Measurements from ENCODE around the gene ANXA11.
"Not testable (repeated sequence)": the region's sequence is repeated elsewhere in the genome, so short reads cannot be mapped to it uniquely, and the experiment has no call there.

Gene ANXA11

GRCh38 chr10:80203835-80204676 lies 1.3 kb downstream of the ANXA11 start:
- H3K27ac ChIP-seq (ENCODE audit: low read length, poor library complexity, severe bottlenecking), result peak overlapping the region; percentile 82
- H2BK5ac ChIP-seq (ENCODE audit: low read depth, low read length, poor library complexity, severe bottlenecking), result no peak overlapping the region
- no peak overlapping the region for H2AFZ ChIP-seq (ENCODE audit: low read depth, low read length)
- peaks cover 5% of the 10 kb centered on the region for H3K79me1 ChIP-seq (replicated peaks; ENCODE audit: low read length, poor library complexity, severe bottlenecking)
- H4K91ac ChIP-seq (ENCODE audit: low read length), result peak overlapping the region; percentile 73
- H3K4ac ChIP-seq (ENCODE audit: low read depth in 1 of 2, low read length in 2 of 2), result peak overlapping the region; percentile 57 to 88
- WGBS, result 17% methylated on average over 9 of the region's 11 CpGs
- H3K4me2 ChIP-seq (ENCODE audit: low read length, poor library complexity, severe bottlenecking), result peak overlapping the region; percentile 78
- no peak overlapping the region for H2BK15ac ChIP-seq (ENCODE audit: low read depth, poor library complexity, severe bottlenecking)
- H3K4me1 ChIP-seq (ENCODE audit: control insufficient read depth, insufficient read depth, low read depth, low read length), result peaks cover 36% of the 10 kb centered on the region
- H3K18ac ChIP-seq (ENCODE audit: low read depth in 1 of 2, low read length in 2 of 2), result peak overlapping the region; percentile 68 to 83
- H2AK5ac ChIP-seq (ENCODE audit: low read length, severe bottlenecking), result no peak overlapping the region
- no peaks in the 10 kb centered on the region for H3K9me3 ChIP-seq (ENCODE audit: control insufficient read depth, low read length)
- no peaks in the 10 kb centered on the region for H3K27me3 ChIP-seq (ENCODE audit: control insufficient read depth in 1 of 2, insufficient read depth in 1 of 2, low read length in 2 of 2)
- H4K8ac ChIP-seq (ENCODE audit: low read length), result no peak overlapping the region
- peak; percentile 46 for DNase-seq
- H3K4me3 ChIP-seq (ENCODE audit: insufficient read depth in 1 of 2, low read depth in 1 of 2, low read length in 2 of 2), result peak overlapping the region; percentile 91 to 97
- H2BK12ac ChIP-seq (ENCODE audit: low read length in 2 of 2), result peak overlapping the region; percentile 45 to 49
- H3K9ac ChIP-seq (ENCODE audit: low read length), result peak overlapping the region; percentile 95
- peaks cover 9 to 13% of the 10 kb centered on the region in 2 experiments for H3K36me3 ChIP-seq (ENCODE audit: control insufficient read depth in 1 of 2, insufficient read depth in 2 of 2, low read depth in 1 of 2, low read length in 2 of 2)
- peak overlapping the region in 1 of 2 experiments; percentile 97 for H3K14ac ChIP-seq (ENCODE audit: low read length in 2 of 2)
- H3K23ac ChIP-seq (ENCODE audit: low read length in 2 of 2), result no peak overlapping the region
- peak overlapping the region; percentile 74 for H2BK120ac ChIP-seq (ENCODE audit: low read depth, low read length)

- Histone ChIP-seq H3K18ac (ENCODE audit: low read depth in 1 of 2, low read length in 2 of 2) (peak overlapping the region in 1 of 2 experiments; percentile 40), H4K91ac (ENCODE audit: low read length) (no peak overlapping the region), H2BK12ac (ENCODE audit: low read length in 2 of 2) (no peak overlapping the region), H3K4me2 (ENCODE audit: low read length, poor library complexity, severe bottlenecking) (peak overlapping the region; percentile 46), H3K4me1 (ENCODE audit: control insufficient read depth, insufficient read depth, low read depth, low read length) (peaks cover 37% of the 10 kb centered on the region), H3K9ac (ENCODE audit: low read length) (peak overlapping the region; percentile 95), H3K27me3 (ENCODE audit: control insufficient read depth in 1 of 2, insufficient read depth in 1 of 2, low read length in 2 of 2) (no peaks in the 10 kb centered on the region), H3K79me1 (replicated peaks; ENCODE audit: low read length, poor library complexity, severe bottlenecking) (peaks cover 5% of the 10 kb centered on the region), H2AK5ac (ENCODE audit: low read length, severe bottlenecking) (peak overlapping the region; percentile 66), H3K14ac (ENCODE audit: low read length in 2 of 2) (peak overlapping the region in 1 of 2 experiments; percentile 4), H3K23ac (ENCODE audit: low read length in 2 of 2) (no peak overlapping the region), H3K27ac (ENCODE audit: low read length, poor library complexity, severe bottlenecking) (peak overlapping the region; percentile 82), H2AFZ (ENCODE audit: low read depth, low read length) (no peak overlapping the region), H2BK15ac (ENCODE audit: low read depth, poor library complexity, severe bottlenecking) (no peak overlapping the region), H3K9me3 (ENCODE audit: control insufficient read depth, low read length) (no peaks in the 10 kb centered on the region), H3K36me3 (ENCODE audit: control insufficient read depth in 1 of 2, insufficient read depth in 2 of 2, low read depth in 1 of 2, low read length in 2 of 2) (peaks cover 11 to 13% of the 10 kb centered on the region in 2 experiments), H2BK5ac (ENCODE audit: low read depth, low read length, poor library complexity, severe bottlenecking) (no peak overlapping the region), H2BK120ac (ENCODE audit: low read depth, low read length) (no peak overlapping the region), H3K4ac (ENCODE audit: low read depth in 1 of 2, low read length in 2 of 2) (peak overlapping the region in 1 of 2 experiments; percentile 70), H4K8ac (ENCODE audit: low read length) (no peak overlapping the region), H3K4me3 (ENCODE audit: insufficient read depth in 1 of 2, low read depth in 1 of 2, low read length in 2 of 2) (peak overlapping the region in 1 of 2 experiments; percentile 97)
- DNase-seq, result peak; percentile 90
- 52% methylated on average over 14 of the region's 14 CpGs for WGBS
Observed at GRCh38 chr10:80202934-80203834, 2.2 kb downstream of the ANXA11 start.

DNA sequence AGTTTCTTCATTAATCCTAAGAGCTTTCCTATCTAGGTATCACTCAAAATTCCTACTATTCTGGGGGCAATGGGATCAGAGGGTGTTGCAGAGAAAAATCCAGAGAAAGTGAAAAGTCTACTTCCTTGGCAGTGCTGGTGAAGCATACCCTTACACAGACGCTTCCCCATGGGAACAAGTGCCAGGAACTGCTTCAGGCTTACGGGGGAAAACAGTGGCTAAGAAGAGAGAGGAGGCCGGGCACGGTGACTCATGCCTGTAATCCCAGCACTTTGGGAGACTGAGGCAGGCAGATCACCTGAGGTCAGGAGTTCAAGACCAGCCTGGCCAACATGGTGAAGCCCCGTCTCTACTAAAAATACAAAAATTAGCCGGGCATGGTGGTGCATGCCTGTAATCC lies 2.8 kb downstream of the ANXA11 start:
- not testable (repeated sequence) for H2AK5ac ChIP-seq (ENCODE audit: low read length, severe bottlenecking); H3K9me3 ChIP-seq (ENCODE audit: control insufficient read depth, low read length); H3K23ac ChIP-seq (ENCODE audit: low read length in 2 of 2); DNase-seq; H2AFZ ChIP-seq (ENCODE audit: low read depth, low read length); H2BK12ac ChIP-seq (ENCODE audit: low read length in 2 of 2); H3K18ac ChIP-seq (ENCODE audit: low read depth in 1 of 2, low read length in 2 of 2); H3K14ac ChIP-seq (ENCODE audit: low read length in 2 of 2); H4K8ac ChIP-seq (ENCODE audit: low read length); H2BK120ac ChIP-seq (ENCODE audit: low read depth, low read length); H3K4me2 ChIP-seq (ENCODE audit: low read length, poor library complexity, severe bottlenecking); H3K27me3 ChIP-seq (ENCODE audit: control insufficient read depth in 1 of 2, insufficient read depth in 1 of 2, low read length in 2 of 2); H3K27ac ChIP-seq (ENCODE audit: low read length, poor library complexity, severe bottlenecking); H3K79me1 ChIP-seq (replicated peaks; ENCODE audit: low read length, poor library complexity, severe bottlenecking); H4K91ac ChIP-seq (ENCODE audit: low read length); H2BK5ac ChIP-seq (ENCODE audit: low read depth, low read length, poor library complexity, severe bottlenecking); H3K4ac ChIP-seq (ENCODE audit: low read depth in 1 of 2, low read length in 2 of 2); H2BK15ac ChIP-seq (ENCODE audit: low read depth, poor library complexity, severe bottlenecking)
- Histone ChIP-seq H3K9ac (ENCODE audit: low read length) (peak overlapping the region; percentile 95), H3K4me3 (ENCODE audit: insufficient read depth in 1 of 2, low read depth in 1 of 2, low read length in 2 of 2) (peak overlapping the region in 1 of 2 experiments; percentile 97), H3K36me3 (ENCODE audit: control insufficient read depth in 1 of 2, insufficient read depth in 2 of 2, low read depth in 1 of 2, low read length in 2 of 2) (peaks cover 13 to 15% of the 10 kb centered on the region in 2 experiments), H3K4me1 (ENCODE audit: control insufficient read depth, insufficient read depth, low read depth, low read length) (peaks cover 37% of the 10 kb centered on the region)
- 83% methylated on average over 6 of the region's 6 CpGs for WGBS

All from mesenchymal stem cell (in vitro differentiated cells and primary cell).